H1 (cell line): Measurements from ENCODE around the gene SIKE1. TPM values are rescaled to one million over a fixed set of nuclear protein-coding genes. Genes with fewer than 3 reads are reported as not detected.

Experiments
- CTCF ChIA-PET: fragments of 300-600 bp; sonication (Branson Sonifier 250); formaldehyde crosslinking; loops from one replicate; lab custom pipeline; 2021; ENCODE audit not compliant: partially characterized antibody; lab: Charles Lee
- POLR2A ChIA-PET: fragments of 300-600 bp; sonication (Branson Sonifier 250); formaldehyde crosslinking; loops from one replicate; lab custom pipeline; 2021; ENCODE audit warnings: inconsistent platforms; ENCODE audit not compliant: partially characterized antibody; lab: Charles Lee
- DNase-seq, 2 experiments: peaks; one replicate each; pipeline versions ENCODE4 v3.0.0 to v3.0.0-alpha.2; 2010 to 2022; ENCODE audit warnings: low spot score in 2 of 2, low read depth in 1 of 2, mixed read lengths in 1 of 2
- FAIRE-seq: peaks from 2 replicates; lab custom pipeline; 2011; peaks lifted over from hg19 to GRCh38; lab: Jason Lieb, UNC
- H2AFZ ChIP-seq: 2 replicates; pipeline ENCODE4 v1.8.1; 2012; ENCODE audit warnings: low read length, inconsistent platforms
- H2AK5ac ChIP-seq: 2 replicates; pipeline ENCODE4 v1.6.1; 2013; ENCODE audit warnings: low read depth, low read length
- H2BK120ac ChIP-seq: replicated peaks from 2 replicates; pipeline ENCODE3; 2013; ENCODE audit warnings: low read depth, low read length, inconsistent platforms
- H2BK12ac ChIP-seq: 2 replicates; pipeline ENCODE4 v1.6.1; 2013; ENCODE audit warnings: low read depth, low read length
- H2BK15ac ChIP-seq: 2 replicates; pipeline ENCODE4 v1.6.1; 2013; ENCODE audit warnings: low read length
- H2BK20ac ChIP-seq: 2 replicates; pipeline ENCODE4 v1.6.1; 2013; ENCODE audit warnings: low read length
- H2BK5ac ChIP-seq: 2 replicates; pipeline ENCODE4 v1.6.1; 2013; ENCODE audit warnings: low read depth, low read length
- H3K14ac ChIP-seq: 2 replicates; pipeline ENCODE4 v1.6.1; 2013; ENCODE audit warnings: inconsistent platforms; ENCODE audit not compliant: insufficient read length
- H3K18ac ChIP-seq: 2 replicates; pipeline ENCODE4 v1.6.1; 2013; ENCODE audit warnings: low read length; ENCODE audit errors: extremely low read depth
- H3K23ac ChIP-seq: 2 replicates; pipeline ENCODE4 v1.6.1; 2013; ENCODE audit warnings: inconsistent platforms; ENCODE audit not compliant: insufficient read length
- H3K23me2 ChIP-seq: 2 replicates; pipeline ENCODE4 v1.6.1; 2013; ENCODE audit warnings: low read depth, low read length
- H3K27ac ChIP-seq: 2 replicates; pipeline ENCODE4 v1.6.1; 2011; ENCODE audit warnings: low read depth, low read length, inconsistent platforms
- H3K27me3 ChIP-seq, 4 experiments: replicated peaks in 1 of 4; 1 replicate in 1 of 4; 2 replicates in 3 of 4; pipeline versions ENCODE4 v1.6.1 to v1.8.1; 2011 to 2013; ENCODE audit warnings: low read length in 3 of 4, mild to moderate bottlenecking in 3 of 4, inconsistent platforms in 2 of 4, mixed read lengths in 2 of 4, moderate library complexity in 1 of 4; ENCODE audit not compliant: control insufficient read depth in 3 of 4, insufficient read depth in 3 of 4; ENCODE audit errors: extremely low read depth in 1 of 4
- H3K36me3 ChIP-seq, 4 experiments: 2 replicates each; pipeline versions ENCODE4 v1.6.1 to v1.8.1; 2011 to 2013; ENCODE audit warnings: mild to moderate bottlenecking in 4 of 4, low read length in 3 of 4, moderate library complexity in 2 of 4, control low read depth in 1 of 4, inconsistent platforms in 1 of 4; ENCODE audit not compliant: insufficient read depth in 4 of 4, control insufficient read depth in 2 of 4
- H3K4ac ChIP-seq: replicated peaks from 2 replicates; pipeline ENCODE3; 2013; ENCODE audit warnings: low read length, low read depth, mixed read lengths, inconsistent platforms; ENCODE audit not compliant: insufficient read length
- H3K4me1 ChIP-seq, 4 experiments: replicated peaks in 1 of 4; 1 replicate in 1 of 4; 2 replicates in 3 of 4; pipeline versions ENCODE4 v1.6.1 to v1.8.1; 2011 to 2013; ENCODE audit warnings: low read length in 3 of 4, inconsistent platforms in 2 of 4, mixed read lengths in 1 of 4; ENCODE audit not compliant: insufficient read depth in 4 of 4, control insufficient read depth in 3 of 4
- H3K4me2 ChIP-seq, 2 experiments: 2 replicates each; pipeline versions ENCODE4 v1.6.1 to v1.8.1; 2011 to 2013; ENCODE audit warnings: low read depth in 2 of 2, low read length in 2 of 2, control low read depth in 1 of 2, inconsistent platforms in 1 of 2, mild to moderate bottlenecking in 1 of 2; ENCODE audit not compliant: insufficient read depth in 1 of 2
- H3K4me3 ChIP-seq, 4 experiments: fragments of 200-600, 300-600 bp in 1 of 4; sonication (generic), shearing (Covaris generic), sonication (Bioruptor Twin) in 1 of 4; 2 replicates each; pipeline versions ENCODE4 v1.5.1 to v1.8.1; 2011 to 2016; ENCODE audit warnings: low read length in 4 of 4, low read depth in 3 of 4, control low read depth in 2 of 4, inconsistent platforms in 2 of 4, mild to moderate bottlenecking in 2 of 4, mixed read lengths in 1 of 4, moderate library complexity in 1 of 4; ENCODE audit not compliant: insufficient read depth in 2 of 4; ENCODE audit errors: extremely low read depth in 1 of 4
- H3K56ac ChIP-seq: replicated peaks from 2 replicates; pipeline ENCODE3; 2013; ENCODE audit warnings: low read depth, mild to moderate bottlenecking, mixed read lengths, low read length, inconsistent platforms; ENCODE audit not compliant: insufficient read length
- H3K79me1 ChIP-seq: 2 replicates; pipeline ENCODE4 v1.6.1; 2013; ENCODE audit warnings: low read depth, low read length, control low read depth
- H3K79me2 ChIP-seq, 2 experiments: 2 replicates each; pipeline versions ENCODE4 v1.6.1 to v1.8.1; 2012 to 2013; ENCODE audit warnings: low read length in 2 of 2, mild to moderate bottlenecking in 2 of 2, inconsistent platforms in 1 of 2; ENCODE audit not compliant: insufficient read depth in 2 of 2, control insufficient read depth in 1 of 2
- H3K9ac ChIP-seq, 4 experiments: replicated peaks in 1 of 4; 1 replicate in 1 of 4; 2 replicates in 3 of 4; pipeline versions ENCODE4 v1.6.1 to v1.8.1; 2011 to 2013; ENCODE audit warnings: low read depth in 3 of 4, low read length in 3 of 4, control low read depth in 2 of 4, mild to moderate bottlenecking in 2 of 4, moderate library complexity in 2 of 4, inconsistent platforms in 1 of 4; ENCODE audit errors: extremely low read depth in 1 of 4
- H3K9me3 ChIP-seq, 2 experiments: 2 replicates each; pipeline versions ENCODE4 v1.6.1 to v1.8.1; 2012 to 2013; ENCODE audit warnings: mild to moderate bottlenecking in 2 of 2, moderate library complexity in 2 of 2, control low read depth in 1 of 2, inconsistent platforms in 1 of 2, low read depth in 1 of 2, low read length in 1 of 2, mixed read lengths in 1 of 2; ENCODE audit not compliant: insufficient read depth in 2 of 2
- H4K20me1 ChIP-seq, 2 experiments: replicated peaks in 1 of 2; 2 replicates each; pipeline versions ENCODE3 to v1.8.1; 2011 to 2013; ENCODE audit warnings: inconsistent platforms in 2 of 2, low read length in 2 of 2, mild to moderate bottlenecking in 1 of 2; ENCODE audit not compliant: insufficient read depth in 2 of 2, control insufficient read depth in 1 of 2
- H4K5ac ChIP-seq: 2 replicates; pipeline ENCODE4 v1.6.1; 2013; ENCODE audit warnings: low read length, low read depth, mixed read lengths, inconsistent platforms; ENCODE audit not compliant: insufficient read length
- H4K8ac ChIP-seq: 2 replicates; pipeline ENCODE4 v1.8.0; 2013; ENCODE audit warnings: mild to moderate bottlenecking, moderate library complexity, low read length, inconsistent platforms; ENCODE audit not compliant: insufficient read depth; ENCODE audit errors: extremely low read depth
- H4K91ac ChIP-seq: replicated peaks from 2 replicates; pipeline ENCODE3; 2013; ENCODE audit warnings: low read length, mixed read lengths, inconsistent platforms; ENCODE audit not compliant: insufficient read length
- CTCF ChIP-seq, 3 experiments: IDR thresholded peaks; 1 replicate in 2 of 3; 2 replicates in 1 of 3; pipeline versions ENCODE4 v1.5.1 to v1.6.1; 2011; ENCODE audit warnings: low read length in 3 of 3, mild to moderate bottlenecking in 3 of 3, inconsistent platforms in 2 of 3, low read depth in 1 of 3, moderate library complexity in 1 of 3; ENCODE audit not compliant: insufficient read depth in 1 of 3; ENCODE audit errors: control extremely low read depth in 1 of 3
- KDM5A ChIP-seq: fragments of 200-600 bp; IDR thresholded peaks from 2 replicates; pipeline ENCODE4 v1.7.1; 2012; ENCODE audit warnings: mild to moderate bottlenecking, low read length, inconsistent platforms, mixed read lengths
- NANOG ChIP-seq: IDR thresholded peaks from 2 replicates; pipeline ENCODE4 v1.6.1; 2011; ENCODE audit warnings: low read length, low read depth, mild to moderate bottlenecking, inconsistent platforms; ENCODE audit not compliant: insufficient read depth, poor library complexity, severe bottlenecking
- RAD21 ChIP-seq, 2 experiments: IDR thresholded peaks in 1 of 2; conservative IDR thresholded peaks in 1 of 2; 2 replicates each; pipeline ENCODE4 v1.6.1; 2011; ENCODE audit warnings: low read depth in 2 of 2, low read length in 2 of 2, improper control_type of control experiment in 1 of 2, inconsistent platforms in 1 of 2, mild to moderate bottlenecking in 1 of 2, moderate library complexity in 1 of 2
- ZNF274 ChIP-seq: IDR thresholded peaks from 2 replicates; pipeline ENCODE4 v1.7.0; 2012; ENCODE audit warnings: low read length, borderline replicate concordance; ENCODE audit errors: extremely low read depth
- WGBS, 2 experiments: shearing (Covaris generic) in 1 of 2; methylation state at CpG; one replicate each; pipeline versions ENCODE4 v1.1.6 to v1.1.7; 2013 to 2015; ENCODE audit warnings: low lambda C conversion rate in 2 of 2, mixed read lengths in 2 of 2, inconsistent platforms in 1 of 2, low coverage in 1 of 2, missing lambda C conversion rate in 1 of 2; ENCODE audit not compliant: insufficient replicate concordance in 2 of 2, insufficient coverage in 1 of 2, insufficient read length in 1 of 2; ENCODE audit errors: extremely low coverage in 1 of 2, missing lambda C conversion rate in 1 of 2; 5-methylcytosine and 5-hydroxymethylcytosine counted together
- polyA plus RNA-seq, 7 experiments: library from polyadenylated mRNA; depleted of rRNA in 3 of 7; stranded (reverse) in 5 of 7; unstranded in 2 of 7; fragments of >200 nt in 5 of 7; fragments of 200-250 nt in 2 of 7; gene quantifications; 1 replicate in 5 of 7; 2 replicates in 1 of 7; 4 replicates in 1 of 7; pipeline versions ENCODE4 v1.2.1 to v1.2.3, GENCODE V29; 2011 to 2013; ENCODE audit warnings: missing spikeins in 2 of 7, mixed read lengths in 2 of 7
- total RNA-seq: library from RNA; stranded (reverse); fragmentation: NEBNext Ultra II Directional; extraction: Animal tissue kit (Norgen Biotek cat#: 25700); gene quantifications from 2 replicates; pipeline ENCODE4 v1.2.1, GENCODE V29; 2021

SIKE1 gene
- total and polyA plus RNA-seq, 2 of the 8 experiments (the other 6 are each of a cell fraction or from before 2014, with no cell fraction given), result 20.5 to 79.9 TPM

GRCh38 chr1:114764689-114765088 is 15.8 kb downstream of the SIKE1 start:
- Histone ChIP-seq H3K79me2 (no peaks in the 10 kb centered on the region), H2BK5ac (no peak overlapping the region), H3K4me2 (no peak overlapping the region), H4K5ac (no peak overlapping the region), H3K27me3 (no peaks in the 10 kb centered on the region), H3K36me3 (peaks cover 0 to 5% (median 0%) of the 10 kb centered on the region in 4 experiments; a peak in 1 of 8 replicates), H3K9ac (no peak overlapping the region), H3K4me3 (no peak overlapping the region), H2AFZ (no peak overlapping the region), H3K79me1 (no peaks in the 10 kb centered on the region), H3K14ac (no peak overlapping the region), H4K91ac (no peak overlapping the region), H3K4me1 (no peaks in the 10 kb centered on the region), H3K23ac (no peak overlapping the region), H3K4ac (no peak overlapping the region), H2BK15ac (no peak overlapping the region), H4K20me1 (no peaks in the 10 kb centered on the region), H2BK12ac (no peak overlapping the region), H4K8ac (no peak overlapping the region), H2BK20ac (no peak overlapping the region), H3K9me3 (no peaks in the 10 kb centered on the region), H3K18ac (no peak overlapping the region), H2AK5ac (no peak overlapping the region), H3K27ac (no peak overlapping the region), H3K56ac (no peak overlapping the region), H3K23me2 (no peaks in the 10 kb centered on the region), H2BK120ac (no peak overlapping the region)
- POLR2A ChIA-PET, result interaction anchor here (0.6 to 1.4 kb wide), 3 partner anchors 9 to 95 kb away, joined by 3 to 7 read pairs (median 4); partner anchors contain the start of gene DENND2C
- TF ChIP-seq KDM5A (no peak), ZNF274 (no peak), CTCF (IDR thresholded peaks at IDR 0.05; ENCODE audit: control extremely low read depth in 1 of 3, insufficient read depth in 1 of 3, low read depth in 1 of 3, low read length in 3 of 3) (peak in 1 of 3 experiments; percentile 16; a peak in 1 of 4 replicates), RAD21 (IDR thresholded peaks at IDR 0.05 in 1 of 2, conservative IDR thresholded peaks at IDR 0.05 in 1 of 2; ENCODE audit: low read depth in 2 of 2, low read length in 2 of 2) (no peak), NANOG (no peak)
- WGBS, 2 experiments, result 81% methylated on average over 4 of the region's 4 CpGs; no CpG with 5 or more reads in 1 of the 2 experiments
- CTCF ChIA-PET, result no interaction called here
- no peak for FAIRE-seq
- no peak for DNase-seq
